ENCODE measurements around the gene ACSS1. TPM values are rescaled to one million over a fixed set of nuclear protein-coding genes. Genes with fewer than 3 reads are reported as not detected.

ACSS1 gene
- total RNA-seq, 4 donors from 2014 or later: 5.8 to 23.5 (median 11.1) TPM

DNA sequence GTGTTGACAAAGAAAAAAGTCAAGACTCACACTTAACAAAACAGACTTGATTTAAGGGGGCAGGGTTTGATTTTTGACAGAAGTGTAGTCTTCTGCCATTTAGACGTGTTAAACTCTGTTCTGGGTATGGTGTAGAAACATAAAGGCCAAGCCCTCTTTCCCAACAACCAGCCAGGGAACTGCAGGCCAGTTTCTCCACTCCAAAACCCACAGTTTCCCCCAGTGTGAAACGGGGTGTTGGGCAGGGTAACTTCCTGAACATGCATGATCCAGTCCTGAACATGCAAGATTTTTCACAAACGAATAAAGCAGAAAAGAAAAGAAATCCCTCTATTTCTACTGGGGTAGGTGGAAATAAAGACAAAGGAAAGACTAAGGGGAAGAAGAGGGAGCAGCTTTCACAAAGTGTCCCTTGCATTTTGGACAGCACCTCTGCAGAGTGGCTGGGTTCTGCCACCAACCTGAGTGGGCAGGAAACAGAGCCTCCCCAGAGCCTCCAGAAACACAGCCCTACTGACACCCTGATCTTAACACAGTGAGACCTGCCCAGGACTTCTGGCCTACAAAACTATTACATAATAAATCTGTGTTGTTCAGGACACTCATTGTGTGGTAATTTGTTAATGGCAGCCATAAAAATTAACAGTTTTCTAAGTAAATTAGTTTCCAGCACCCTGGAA lies 72.8 kb downstream of the ACSS1 start:
- no peak for DNase-seq
- H3K27ac ChIP-seq: no peak overlapping the region

DNA sequence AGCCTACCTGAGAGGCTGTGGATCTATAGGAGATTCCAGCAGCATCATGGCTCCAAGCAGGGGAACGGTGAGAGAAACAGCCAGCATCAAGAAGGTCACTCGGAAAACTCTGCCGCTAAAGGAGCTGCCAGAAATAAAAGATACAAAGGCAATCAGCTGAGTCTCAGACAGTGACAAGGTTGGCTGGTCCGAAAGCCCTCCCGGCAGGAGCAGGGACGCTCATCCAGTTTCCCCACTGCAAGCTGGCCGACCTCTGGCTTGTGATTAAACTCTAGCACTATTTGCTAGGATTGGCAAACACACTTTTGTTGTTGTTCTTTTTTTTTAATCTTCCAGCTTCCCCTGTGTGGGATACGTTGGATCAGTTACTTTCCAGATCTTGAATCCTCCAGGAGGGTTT lies 74.0 kb downstream of the ACSS1 start:
- Histone ChIP-seq H3K27me3 (no peaks in the 10 kb centered on the region), H3K36me3 (peaks cover 0 to 45% (median 5%) of the 10 kb centered on the region in 3 donors), H3K9me3 (peaks cover 0 to 4% (median 0%) of the 10 kb centered on the region in 3 donors), H3K4me3 (no peak overlapping the region), H3K27ac (no peak overlapping the region), H3K4me1 (peaks cover 0 to 6% (median 4%) of the 10 kb centered on the region in 3 donors)
- WGBS, 2 donors: 86 to 93% methylated on average over 5 to 7 of the region's 8 CpGs
- no peak for TF ChIP-seq POLR2A (IDR thresholded peaks at IDR 0.05)
- TF ChIP-seq, protein P1, sequence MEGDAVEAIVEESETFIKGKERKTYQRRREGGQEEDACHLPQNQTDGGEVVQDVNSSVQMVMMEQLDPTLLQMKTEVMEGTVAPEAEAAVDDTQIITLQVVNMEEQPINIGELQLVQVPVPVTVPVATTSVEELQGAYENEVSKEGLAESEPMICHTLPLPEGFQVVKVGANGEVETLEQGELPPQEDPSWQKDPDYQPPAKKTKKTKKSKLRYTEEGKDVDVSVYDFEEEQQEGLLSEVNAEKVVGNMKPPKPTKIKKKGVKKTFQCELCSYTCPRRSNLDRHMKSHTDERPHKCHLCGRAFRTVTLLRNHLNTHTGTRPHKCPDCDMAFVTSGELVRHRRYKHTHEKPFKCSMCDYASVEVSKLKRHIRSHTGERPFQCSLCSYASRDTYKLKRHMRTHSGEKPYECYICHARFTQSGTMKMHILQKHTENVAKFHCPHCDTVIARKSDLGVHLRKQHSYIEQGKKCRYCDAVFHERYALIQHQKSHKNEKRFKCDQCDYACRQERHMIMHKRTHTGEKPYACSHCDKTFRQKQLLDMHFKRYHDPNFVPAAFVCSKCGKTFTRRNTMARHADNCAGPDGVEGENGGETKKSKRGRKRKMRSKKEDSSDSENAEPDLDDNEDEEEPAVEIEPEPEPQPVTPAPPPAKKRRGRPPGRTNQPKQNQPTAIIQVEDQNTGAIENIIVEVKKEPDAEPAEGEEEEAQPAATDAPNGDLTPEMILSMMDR (IDR thresholded peaks at IDR 0.05): no peak
- intact Hi-C loops (cut with DNase I): no loop called here
- no peak for DNase-seq

More for the DNA sequence above, 72.8 kb downstream of the ACSS1 start:
- Histone ChIP-seq H3K36me3 (peaks cover 0 to 33% (median 5%) of the 10 kb centered on the region in 3 donors), H3K4me1 (peaks cover 0 to 6% (median 4%) of the 10 kb centered on the region in 3 donors), H3K9me3 (peaks cover 0 to 4% (median 0%) of the 10 kb centered on the region in 3 donors), H3K27me3 (no peaks in the 10 kb centered on the region), H3K4me3 (no peak overlapping the region)
- intact Hi-C loops (cut with DNase I): no loop called here
- TF ChIP-seq POLR2A (IDR thresholded peaks at IDR 0.05): no peak
- TF ChIP-seq, protein P1 (IDR thresholded peaks at IDR 0.05): no peak
- WGBS, 2 donors: 56 to 59% methylated on average over 3 of the region's 3 CpGs

DNA sequence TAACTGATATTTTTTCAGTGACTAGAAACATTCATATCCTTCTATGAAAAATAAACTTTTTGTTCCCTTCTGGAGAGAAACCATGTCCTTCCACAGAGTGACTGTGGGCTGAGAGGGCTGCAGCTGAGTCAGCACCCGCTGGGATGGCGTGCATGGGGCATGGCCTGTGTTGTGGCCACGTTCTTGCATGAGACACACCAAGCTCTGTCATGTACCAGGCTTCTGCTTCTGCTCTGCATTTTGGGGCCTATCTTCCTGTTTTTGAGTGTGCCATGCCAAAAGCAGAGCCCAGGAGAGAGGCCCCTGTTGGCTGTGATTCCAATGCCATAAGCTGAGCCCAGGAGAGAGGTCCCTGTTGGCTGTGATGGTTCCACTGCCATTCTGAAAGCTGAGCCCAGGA lies 76.1 kb downstream of the ACSS1 start:
- Histone ChIP-seq H3K27me3 (no peaks in the 10 kb centered on the region), H3K27ac (peak overlapping the region in 1 of 4 donors; percentile 40), H3K9me3 (peaks cover 0 to 4% (median 0%) of the 10 kb centered on the region in 3 donors), H3K4me3 (no peak overlapping the region), H3K36me3 (peaks cover 0 to 66% (median 5%) of the 10 kb centered on the region in 3 donors), H3K4me1 (peaks cover 0 to 7% (median 6%) of the 10 kb centered on the region in 3 donors)
- TF ChIP-seq, protein P1 (IDR thresholded peaks at IDR 0.05): no peak
- no peak for TF ChIP-seq POLR2A (IDR thresholded peaks at IDR 0.05)
- WGBS, 2 donors: 60 to 100% methylated on average over 1 to 3 of the region's 3 CpGs
- DNase-seq: no peak
- intact Hi-C loops (cut with DNase I): no loop called here

DNA sequence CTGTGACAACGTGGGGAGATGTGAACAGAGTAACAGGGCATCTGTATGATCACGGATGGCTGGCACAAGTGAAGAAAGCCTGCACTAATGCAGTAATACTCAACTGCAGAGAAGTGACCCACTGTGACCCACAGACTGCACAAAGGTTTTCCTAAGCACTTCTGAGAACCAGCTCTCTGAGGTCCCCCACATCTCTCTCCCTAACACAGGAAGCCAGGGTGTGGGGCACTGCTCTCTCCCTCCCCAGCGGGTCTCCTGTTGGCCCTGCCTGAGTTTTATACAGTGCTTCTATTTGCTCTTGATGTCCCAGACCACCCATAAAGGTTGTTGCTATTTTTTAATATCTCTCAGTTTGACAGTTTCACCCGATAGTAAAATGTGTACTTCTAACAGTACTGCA lies 76.7 kb downstream of the ACSS1 start:
- Histone ChIP-seq H3K27me3 (no peaks in the 10 kb centered on the region), H3K4me3 (no peak overlapping the region), H3K27ac (peak overlapping the region in 1 of 4 donors; percentile 29), H3K36me3 (peaks cover 0 to 71% (median 5%) of the 10 kb centered on the region in 3 donors), H3K4me1 (peaks cover 0 to 7% (median 6%) of the 10 kb centered on the region in 3 donors), H3K9me3 (peaks cover 0 to 4% (median 0%) of the 10 kb centered on the region in 3 donors)
- intact Hi-C loops (cut with DNase I): no loop called here
- 67 to 75% methylated on average over 4 of the region's 4 CpGs for WGBS, 2 donors
- DNase-seq: no peak
- no peak for TF ChIP-seq POLR2A (IDR thresholded peaks at IDR 0.05)
- TF ChIP-seq, protein P1 (IDR thresholded peaks at IDR 0.05): no peak

DNA sequence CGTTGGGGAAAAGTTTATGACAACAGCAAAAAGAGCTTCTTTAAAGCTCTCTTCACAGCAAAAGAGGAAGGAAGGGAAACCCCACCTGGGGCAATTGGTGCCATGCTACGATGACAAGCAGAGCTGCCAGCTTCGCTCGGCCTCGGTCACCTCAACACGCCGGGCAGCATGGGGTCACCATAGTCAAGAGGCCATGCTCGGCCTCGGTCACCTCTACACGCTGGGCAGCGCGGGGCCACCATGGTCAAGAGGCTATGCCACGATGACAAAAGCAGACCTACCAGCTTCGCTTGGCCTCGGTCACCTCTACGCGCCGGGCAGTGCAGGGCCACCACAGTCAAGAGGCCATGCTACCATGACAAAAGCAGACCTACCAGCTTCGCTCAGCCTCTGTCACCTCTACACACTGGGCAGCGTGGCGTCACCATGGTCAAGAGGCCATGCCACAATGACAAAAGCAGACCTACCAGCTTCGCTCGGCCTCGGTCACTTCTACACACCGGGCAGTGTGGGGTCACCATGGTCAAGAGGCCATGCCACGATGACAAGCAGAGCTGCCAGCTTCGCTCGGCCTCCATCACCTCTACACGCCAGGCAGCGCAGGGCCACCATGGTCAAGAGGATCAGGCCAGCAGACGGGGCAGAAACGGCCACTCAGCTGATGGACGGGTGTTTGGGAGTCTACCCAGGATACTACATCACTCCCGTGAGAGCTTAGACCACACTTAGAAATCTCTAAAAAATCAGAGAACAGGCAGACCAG lies 77.5 kb downstream of the ACSS1 start:
- no peak for DNase-seq
- intact Hi-C loops (cut with DNase I): no loop called here
- no peak overlapping the region for H3K27ac ChIP-seq

More for the DNA sequence above, 77.5 kb downstream of the ACSS1 start:
- TF ChIP-seq, protein P1 (IDR thresholded peaks at IDR 0.05): no peak
- Histone ChIP-seq H3K4me1 (peaks cover 0 to 6% (median 3%) of the 10 kb centered on the region in 3 donors), H3K36me3 (peaks cover 0 to 80% (median 5%) of the 10 kb centered on the region in 3 donors), H3K4me3 (no peak overlapping the region), H3K27me3 (no peaks in the 10 kb centered on the region), H3K9me3 (peaks cover 0 to 4% (median 3%) of the 10 kb centered on the region in 3 donors)
- 91% methylated on average over 19 to 22 of the region's 34 CpGs for WGBS, 2 donors
